Measurements from ENCODE around the gene CCDC85B. TPM values are rescaled to one million over a fixed set of nuclear protein-coding genes. Genes with fewer than 3 reads are reported as not detected.

CCDC85B gene
- total and polyA plus RNA-seq, 2 of the 13 experiments (the other 11 are each of a cell fraction or from before 2014, with no cell fraction given) = 8.2 to 19.5 TPM

GRCh38 chr11:65859095-65859811 is 31.2 kb upstream of the CCDC85B start (continued):
- no peak for TF ChIP-seq ZNF318 (CRISPR knock-in tag; IDR thresholded peaks at IDR 0.05)
- no peak for TF ChIP-seq ARID2 (CRISPR knock-in tag; IDR thresholded peaks at IDR 0.05; ENCODE audit: borderline replicate concordance)
- no peak for TF ChIP-seq MTF1 (CRISPR knock-in tag; IDR thresholded peaks at IDR 0.05)
- no peak for TF ChIP-seq ZNF44 (CRISPR knock-in tag; IDR thresholded peaks at IDR 0.05)
- TF ChIP-seq ZNF263 (CRISPR knock-in tag; IDR thresholded peaks at IDR 0.05) = no peak
- no peak for TF ChIP-seq ZNF543 (CRISPR knock-in tag; IDR thresholded peaks at IDR 0.05)
- no peak for TF ChIP-seq TFE3 (CRISPR knock-in tag; IDR thresholded peaks at IDR 0.05)
- TF ChIP-seq ISX (CRISPR knock-in tag; conservative IDR thresholded peaks at IDR 0.05) = no peak
- TF ChIP-seq PAX8 (CRISPR knock-in tag; IDR thresholded peaks at IDR 0.05; ENCODE audit: borderline replicate concordance) = no peak
- no peak for TF ChIP-seq SNAPC2 (CRISPR knock-in tag; IDR thresholded peaks at IDR 0.05)
- TF ChIP-seq ZNF646 (CRISPR knock-in tag; IDR thresholded peaks at IDR 0.05) = no peak
- TF ChIP-seq SIX1 (CRISPR knock-in tag; IDR thresholded peaks at IDR 0.05; ENCODE audit: borderline replicate concordance) = no peak
- TF ChIP-seq ATF1 (CRISPR knock-in tag; IDR thresholded peaks at IDR 0.05) = no peak
- TF ChIP-seq ZNF720 (CRISPR knock-in tag; IDR thresholded peaks at IDR 0.05) = no peak

Data from HepG2 (cell line).